H1 (cell line): ENCODE results near the gene ABI2. TPM values are rescaled to one million over a fixed set of nuclear protein-coding genes. Genes with fewer than 3 reads are reported as not detected.

Source experiments
- CREB1 ChIP-seq: IDR thresholded peaks from 2 replicates; pipeline ENCODE4 v1.6.1; 2012; ENCODE audit warnings: inconsistent platforms
- NRF1 ChIP-seq: IDR thresholded peaks from 2 replicates; pipeline ENCODE4 v1.6.1; 2011; ENCODE audit warnings: mild to moderate bottlenecking, low read depth, low read length, improper control_type of control experiment
- polyA plus RNA-seq, 7 experiments: library from polyadenylated mRNA; depleted of rRNA in 3 of 7; stranded (reverse) in 5 of 7; unstranded in 2 of 7; fragments of >200 nt in 5 of 7; fragments of 200-250 nt in 2 of 7; gene quantifications; 1 replicate in 5 of 7; 2 replicates in 1 of 7; 4 replicates in 1 of 7; pipeline versions ENCODE4 v1.2.1 to v1.2.3, GENCODE V29; 2011 to 2013; ENCODE audit warnings: missing spikeins in 2 of 7, mixed read lengths in 2 of 7
- total RNA-seq: library from RNA; stranded (reverse); fragmentation: NEBNext Ultra II Directional; extraction: Animal tissue kit (Norgen Biotek cat#: 25700); gene quantifications from 2 replicates; pipeline ENCODE4 v1.2.1, GENCODE V29; 2021
- TF ChIP-seq, protein P1 (sequence below): IDR thresholded peaks from 2 replicates; pipeline ENCODE4 v1.6.1; 2012; ENCODE audit warnings: low read length, inconsistent platforms

Gene ABI2
- total and polyA plus RNA-seq, 2 of the 8 experiments (the other 6 are each of a cell fraction or from before 2014, with no cell fraction given), result 62.3 to 118 TPM

DNA sequence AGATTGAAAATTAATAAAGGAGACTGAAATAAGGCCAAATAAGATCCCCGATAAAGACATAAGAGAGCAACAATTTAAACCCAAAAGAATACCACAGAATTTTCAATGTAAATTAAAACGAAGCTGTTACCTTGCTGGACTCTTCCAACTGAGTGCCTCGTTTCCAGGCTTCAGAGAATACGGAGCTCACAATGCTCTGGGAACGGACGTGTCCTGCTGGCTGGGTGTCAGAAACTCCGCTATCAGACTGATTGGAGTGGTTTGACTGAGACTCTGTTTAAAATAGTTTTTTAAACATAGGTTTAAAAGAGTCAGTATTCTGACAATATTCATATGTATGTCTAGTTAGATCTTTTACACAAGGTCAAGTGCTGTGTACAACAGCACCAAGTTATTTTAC is 116.5 kb downstream of the ABI2 start (continued):
- TF ChIP-seq, protein P1, sequence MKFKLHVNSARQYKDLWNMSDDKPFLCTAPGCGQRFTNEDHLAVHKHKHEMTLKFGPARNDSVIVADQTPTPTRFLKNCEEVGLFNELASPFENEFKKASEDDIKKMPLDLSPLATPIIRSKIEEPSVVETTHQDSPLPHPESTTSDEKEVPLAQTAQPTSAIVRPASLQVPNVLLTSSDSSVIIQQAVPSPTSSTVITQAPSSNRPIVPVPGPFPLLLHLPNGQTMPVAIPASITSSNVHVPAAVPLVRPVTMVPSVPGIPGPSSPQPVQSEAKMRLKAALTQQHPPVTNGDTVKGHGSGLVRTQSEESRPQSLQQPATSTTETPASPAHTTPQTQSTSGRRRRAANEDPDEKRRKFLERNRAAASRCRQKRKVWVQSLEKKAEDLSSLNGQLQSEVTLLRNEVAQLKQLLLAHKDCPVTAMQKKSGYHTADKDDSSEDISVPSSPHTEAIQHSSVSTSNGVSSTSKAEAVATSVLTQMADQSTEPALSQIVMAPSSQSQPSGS, result no peak
- TF ChIP-seq NRF1, result no peak
- no peak for TF ChIP-seq CREB1
